ENCODE data around the gene LOC101059915.

The LOC101059915 gene

GRCh38 chrX:71622576-71623450, 44.5 kb upstream of the LOC101059915 start:
- Histone ChIP-seq H3K79me1 (ENCODE audit: low read length) (no peaks in the 10 kb centered on the region), H3K14ac (ENCODE audit: low read length) (no peak overlapping the region), H3K79me2 (ENCODE audit: control insufficient read depth, insufficient read depth, low read length, poor library complexity) (no peaks in the 10 kb centered on the region), H2AK5ac (ENCODE audit: low read length) (no peak overlapping the region), H3K4ac (ENCODE audit: low read depth, low read length) (no peak overlapping the region), H4K91ac (ENCODE audit: low read depth, low read length) (peak overlapping the region; percentile 31), H2BK12ac (ENCODE audit: low read length) (no peak overlapping the region), H2BK120ac (ENCODE audit: insufficient read depth, low read length, poor library complexity) (no peak overlapping the region), H3K9me3 (ENCODE audit: insufficient read depth, low read depth, low read length) (no peaks in the 10 kb centered on the region), H3K4me3 (ENCODE audit: low read depth, low read length) (no peak overlapping the region), H2BK5ac (ENCODE audit: low read depth, low read length, poor library complexity) (no peak overlapping the region), H3K4me1 (ENCODE audit: control insufficient read depth in 1 of 2, insufficient read depth in 2 of 2, low read length in 2 of 2) (peaks cover 0 to 7% of the 10 kb centered on the region in 2 experiments), H3K27ac (ENCODE audit: low read depth, low read length) (no peak overlapping the region), H3K36me3 (ENCODE audit: control insufficient read depth in 1 of 2, insufficient read depth in 2 of 2, low read length in 2 of 2) (no peaks in the 10 kb centered on the region), H4K12ac (ENCODE audit: low read depth, low read length) (no peak overlapping the region), H3K27me3 (ENCODE audit: insufficient read depth, low read length) (no peaks in the 10 kb centered on the region), H4K8ac (ENCODE audit: low read depth, low read length) (no peak overlapping the region), H3K18ac (ENCODE audit: low read length) (no peak overlapping the region), H3K23ac (ENCODE audit: low read length) (no peak overlapping the region), H2AFZ (ENCODE audit: insufficient read depth, low read length, poor library complexity) (no peak overlapping the region), H3K9ac (ENCODE audit: low read length) (no peak overlapping the region), H3K4me2 (ENCODE audit: low read length) (no peak overlapping the region)
- no CpG with 5 or more reads among the region's 13 CpGs for WGBS (ENCODE audit: extremely low coverage, insufficient coverage, insufficient read length)
- DNase-seq, result no peak

GRCh38 chrX:71623714-71624113, 43.6 kb upstream of the LOC101059915 start:
- no peak overlapping the region for H2BK12ac ChIP-seq (ENCODE audit: low read length)
- no peak overlapping the region for H4K8ac ChIP-seq (ENCODE audit: low read depth, low read length)
- H3K79me2 ChIP-seq (ENCODE audit: control insufficient read depth, insufficient read depth, low read length, poor library complexity), result no peaks in the 10 kb centered on the region
- no peak overlapping the region for H3K4ac ChIP-seq (ENCODE audit: low read depth, low read length)
- H3K23ac ChIP-seq (ENCODE audit: low read length), result no peak overlapping the region
- no peak overlapping the region for H3K14ac ChIP-seq (ENCODE audit: low read length)
- no peak overlapping the region for H2AK5ac ChIP-seq (ENCODE audit: low read length)
- peaks cover 0 to 7% of the 10 kb centered on the region in 2 experiments for H3K4me1 ChIP-seq (ENCODE audit: control insufficient read depth in 1 of 2, insufficient read depth in 2 of 2, low read length in 2 of 2)
- no peak overlapping the region for H3K9ac ChIP-seq (ENCODE audit: low read length)
- no peak overlapping the region for H2BK5ac ChIP-seq (ENCODE audit: low read depth, low read length, poor library complexity)
- no peak overlapping the region for H4K91ac ChIP-seq (ENCODE audit: low read depth, low read length)
- DNase-seq, result no peak
- no peaks in the 10 kb centered on the region for H3K9me3 ChIP-seq (ENCODE audit: insufficient read depth, low read depth, low read length)
- H3K4me2 ChIP-seq (ENCODE audit: low read length), result no peak overlapping the region
- no peak overlapping the region for H2BK120ac ChIP-seq (ENCODE audit: insufficient read depth, low read length, poor library complexity)
- no peak overlapping the region for H4K12ac ChIP-seq (ENCODE audit: low read depth, low read length)
- no peak overlapping the region for H2AFZ ChIP-seq (ENCODE audit: insufficient read depth, low read length, poor library complexity)
- no peaks in the 10 kb centered on the region for H3K27me3 ChIP-seq (ENCODE audit: insufficient read depth, low read length)
- H3K36me3 ChIP-seq (ENCODE audit: control insufficient read depth in 1 of 2, insufficient read depth in 2 of 2, low read length in 2 of 2), result no peaks in the 10 kb centered on the region
- H3K79me1 ChIP-seq (ENCODE audit: low read length), result no peaks in the 10 kb centered on the region
- no CpG with 5 or more reads among the region's 3 CpGs for WGBS (ENCODE audit: extremely low coverage, insufficient coverage, insufficient read length)
- H3K27ac ChIP-seq (ENCODE audit: low read depth, low read length), result no peak overlapping the region
- H3K18ac ChIP-seq (ENCODE audit: low read length), result no peak overlapping the region
- H3K4me3 ChIP-seq (ENCODE audit: low read depth, low read length), result no peak overlapping the region

GRCh38 chrX:71625471-71625870, 41.9 kb upstream of the LOC101059915 start:
- Histone ChIP-seq H4K8ac (ENCODE audit: low read depth, low read length) (no peak overlapping the region), H2BK5ac (ENCODE audit: low read depth, low read length, poor library complexity) (no peak overlapping the region), H4K91ac (ENCODE audit: low read depth, low read length) (no peak overlapping the region), H3K9me3 (ENCODE audit: insufficient read depth, low read depth, low read length) (no peaks in the 10 kb centered on the region), H3K27me3 (ENCODE audit: insufficient read depth, low read length) (no peaks in the 10 kb centered on the region), H3K18ac (ENCODE audit: low read length) (no peak overlapping the region), H3K4me1 (ENCODE audit: control insufficient read depth in 1 of 2, insufficient read depth in 2 of 2, low read length in 2 of 2) (peaks cover 0 to 7% of the 10 kb centered on the region in 2 experiments), H2AK5ac (ENCODE audit: low read length) (no peak overlapping the region), H3K23ac (ENCODE audit: low read length) (no peak overlapping the region), H2BK120ac (ENCODE audit: insufficient read depth, low read length, poor library complexity) (no peak overlapping the region), H3K4ac (ENCODE audit: low read depth, low read length) (no peak overlapping the region), H3K14ac (ENCODE audit: low read length) (no peak overlapping the region), H3K36me3 (ENCODE audit: control insufficient read depth in 1 of 2, insufficient read depth in 2 of 2, low read length in 2 of 2) (no peaks in the 10 kb centered on the region), H2BK12ac (ENCODE audit: low read length) (no peak overlapping the region), H3K79me1 (ENCODE audit: low read length) (no peaks in the 10 kb centered on the region), H3K4me2 (ENCODE audit: low read length) (no peak overlapping the region), H4K12ac (ENCODE audit: low read depth, low read length) (no peak overlapping the region), H3K4me3 (ENCODE audit: low read depth, low read length) (no peak overlapping the region), H3K79me2 (ENCODE audit: control insufficient read depth, insufficient read depth, low read length, poor library complexity) (no peaks in the 10 kb centered on the region), H2AFZ (ENCODE audit: insufficient read depth, low read length, poor library complexity) (no peak overlapping the region), H3K9ac (ENCODE audit: low read length) (no peak overlapping the region), H3K27ac (ENCODE audit: low read depth, low read length) (no peak overlapping the region)
- no peak for DNase-seq
- WGBS (ENCODE audit: extremely low coverage, insufficient coverage, insufficient read length), result no CpG with 5 or more reads among the region's 5 CpGs

- no peak overlapping the region for H2BK120ac ChIP-seq (ENCODE audit: insufficient read depth, low read length, poor library complexity)
- H3K9me3 ChIP-seq (ENCODE audit: insufficient read depth, low read depth, low read length), result no peaks in the 10 kb centered on the region
- H2BK12ac ChIP-seq (ENCODE audit: low read length), result no peak overlapping the region
- no peak overlapping the region for H3K4ac ChIP-seq (ENCODE audit: low read depth, low read length)
- H4K91ac ChIP-seq (ENCODE audit: low read depth, low read length), result no peak overlapping the region
- no peak overlapping the region for H3K23ac ChIP-seq (ENCODE audit: low read length)
- H2AK5ac ChIP-seq (ENCODE audit: low read length), result no peak overlapping the region
- DNase-seq, result no peak
- no peak overlapping the region for H2BK5ac ChIP-seq (ENCODE audit: low read depth, low read length, poor library complexity)
- H3K18ac ChIP-seq (ENCODE audit: low read length), result no peak overlapping the region
- no peak overlapping the region for H2AFZ ChIP-seq (ENCODE audit: insufficient read depth, low read length, poor library complexity)
- no peaks in the 10 kb centered on the region for H3K79me2 ChIP-seq (ENCODE audit: control insufficient read depth, insufficient read depth, low read length, poor library complexity)
- no peak overlapping the region for H3K4me2 ChIP-seq (ENCODE audit: low read length)
- no peak overlapping the region for H4K12ac ChIP-seq (ENCODE audit: low read depth, low read length)
- no peak overlapping the region for H4K8ac ChIP-seq (ENCODE audit: low read depth, low read length)
- H3K27me3 ChIP-seq (ENCODE audit: insufficient read depth, low read length), result no peaks in the 10 kb centered on the region
- H3K36me3 ChIP-seq (ENCODE audit: control insufficient read depth in 1 of 2, insufficient read depth in 2 of 2, low read length in 2 of 2), result no peaks in the 10 kb centered on the region
- no peak overlapping the region for H3K9ac ChIP-seq (ENCODE audit: low read length)
- H3K4me3 ChIP-seq (ENCODE audit: low read depth, low read length), result no peak overlapping the region
- no peak overlapping the region for H3K14ac ChIP-seq (ENCODE audit: low read length)
- WGBS (ENCODE audit: extremely low coverage, insufficient coverage, insufficient read length), result no CpG with 5 or more reads among the region's 6 CpGs
- H3K27ac ChIP-seq (ENCODE audit: low read depth, low read length), result no peak overlapping the region
- no peaks in the 10 kb centered on the region for H3K79me1 ChIP-seq (ENCODE audit: low read length)
- H3K4me1 ChIP-seq (ENCODE audit: control insufficient read depth in 1 of 2, insufficient read depth in 2 of 2, low read length in 2 of 2), result peaks cover 0 to 9% of the 10 kb centered on the region in 2 experiments
These were observed 40.8 kb upstream of the LOC101059915 start for GRCh38 chrX:71626576-71626975.

Data from trophoblast cell (in vitro differentiated cells and primary cell).